KMS-11 (cell line): ENCODE measurements around the gene RABEP1.

Experiments
- H2AFZ ChIP-seq: fragments of 200-600 bp; sonication (generic); 2 replicates; pipeline ENCODE4 v1.6.1; 2016; ENCODE audit warnings: antibody characterized with exemption, mixed run types, low read depth
- H3K27ac ChIP-seq: fragments of 200-600 bp; sonication (generic); 2 replicates; pipeline ENCODE4 v1.6.1; 2016; ENCODE audit warnings: mild to moderate bottlenecking, mixed run types
- H3K27me3 ChIP-seq: fragments of 200-600 bp; sonication (generic); 2 replicates; pipeline ENCODE4 v1.6.1; 2017; ENCODE audit warnings: mild to moderate bottlenecking, low read depth, mixed run types, moderate library complexity; ENCODE audit not compliant: insufficient read depth
- H3K36me3 ChIP-seq: fragments of 200-600 bp; sonication (generic); 2 replicates; pipeline ENCODE4 v1.6.1; 2017; ENCODE audit warnings: mild to moderate bottlenecking, mixed run types; ENCODE audit not compliant: insufficient read depth
- H3K4me1 ChIP-seq: fragments of 200-600 bp; sonication (generic); 2 replicates; pipeline ENCODE4 v1.6.1; 2016; ENCODE audit warnings: mild to moderate bottlenecking, low read depth, mixed run types; ENCODE audit not compliant: poor library complexity, severe bottlenecking
- H3K4me2 ChIP-seq: fragments of 200-600 bp; sonication (generic); 2 replicates; pipeline ENCODE4 v1.7.0; 2016; ENCODE audit warnings: mild to moderate bottlenecking, mixed run types
- H3K4me3 ChIP-seq: fragments of 200-600 bp; sonication (generic); IDR thresholded peaks from 2 replicates; pipeline ENCODE4 v1.6.1; 2017; ENCODE audit warnings: low read depth, low read length, mixed read lengths; ENCODE audit not compliant: insufficient read depth
- H3K79me2 ChIP-seq: fragments of 200-600 bp; sonication (generic); 2 replicates; pipeline ENCODE4 v1.6.1; 2016; ENCODE audit warnings: low read depth, mixed run types; ENCODE audit not compliant: insufficient read depth
- H3K9ac ChIP-seq: fragments of 200-600 bp; sonication (generic); 2 replicates; pipeline ENCODE4 v1.6.1; 2016; ENCODE audit warnings: mild to moderate bottlenecking, mixed run types
- H4K20me1 ChIP-seq: fragments of 200-600 bp; sonication (generic); 2 replicates; pipeline ENCODE4 v1.6.1; 2016; ENCODE audit warnings: mild to moderate bottlenecking, mixed run types; ENCODE audit not compliant: insufficient read depth
- TF ChIP-seq, protein P1 (sequence below): fragments of 200-600 bp; sonication (generic); conservative IDR thresholded peaks from 2 replicates; pipeline ENCODE4 v1.6.1; 2017; ENCODE audit warnings: low read depth, mild to moderate bottlenecking, antibody characterized with exemption, low read length, moderate library complexity, mixed read lengths

The RABEP1 gene

GRCh38 chr17:5434984-5435383 is 152.9 kb downstream of the RABEP1 start:
- no peak overlapping the region for H3K4me2 ChIP-seq
- H3K4me3 ChIP-seq: no peak overlapping the region
- peaks cover 24% of the 10 kb centered on the region; the same call in 1 of the 2 replicates for H3K79me2 ChIP-seq
- no peak overlapping the region for H3K9ac ChIP-seq
- no peak overlapping the region for H2AFZ ChIP-seq
- no peaks in the 10 kb centered on the region for H3K4me1 ChIP-seq
- no peaks in the 10 kb centered on the region for H3K36me3 ChIP-seq
- H4K20me1 ChIP-seq: no peaks in the 10 kb centered on the region
- TF ChIP-seq, protein P1, sequence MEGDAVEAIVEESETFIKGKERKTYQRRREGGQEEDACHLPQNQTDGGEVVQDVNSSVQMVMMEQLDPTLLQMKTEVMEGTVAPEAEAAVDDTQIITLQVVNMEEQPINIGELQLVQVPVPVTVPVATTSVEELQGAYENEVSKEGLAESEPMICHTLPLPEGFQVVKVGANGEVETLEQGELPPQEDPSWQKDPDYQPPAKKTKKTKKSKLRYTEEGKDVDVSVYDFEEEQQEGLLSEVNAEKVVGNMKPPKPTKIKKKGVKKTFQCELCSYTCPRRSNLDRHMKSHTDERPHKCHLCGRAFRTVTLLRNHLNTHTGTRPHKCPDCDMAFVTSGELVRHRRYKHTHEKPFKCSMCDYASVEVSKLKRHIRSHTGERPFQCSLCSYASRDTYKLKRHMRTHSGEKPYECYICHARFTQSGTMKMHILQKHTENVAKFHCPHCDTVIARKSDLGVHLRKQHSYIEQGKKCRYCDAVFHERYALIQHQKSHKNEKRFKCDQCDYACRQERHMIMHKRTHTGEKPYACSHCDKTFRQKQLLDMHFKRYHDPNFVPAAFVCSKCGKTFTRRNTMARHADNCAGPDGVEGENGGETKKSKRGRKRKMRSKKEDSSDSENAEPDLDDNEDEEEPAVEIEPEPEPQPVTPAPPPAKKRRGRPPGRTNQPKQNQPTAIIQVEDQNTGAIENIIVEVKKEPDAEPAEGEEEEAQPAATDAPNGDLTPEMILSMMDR: no peak
- no peak overlapping the region for H3K27ac ChIP-seq
- no peaks in the 10 kb centered on the region for H3K27me3 ChIP-seq
